A549 (cell line): ENCODE measurements around the gene ALDH3A2. TPM values are rescaled to one million over a fixed set of nuclear protein-coding genes. Genes with fewer than 3 reads are reported as not detected.

ENCODE experiments used
- ATAC-seq, 2 experiments: fragments of 200-7000 bp in 1 of 2; fragments of >200 bp in 1 of 2; cut with Nextera tagmentation in 1 of 2; cut with Tn5 transposase in 1 of 2; 3 replicates each; pipeline versions ENCODE4 v1.8.0 to v1.9.1; 2018 to 2020; ENCODE audit warnings: mild to moderate bottlenecking in 1 of 2, moderate library complexity in 1 of 2
- CTCF ChIA-PET: fragments of 300-600 bp; sonication (Branson Sonifier 250); formaldehyde crosslinking; extraction: SDS; loops from one replicate; lab custom pipeline; 2021; ENCODE audit warnings: antibody characterized with exemption, inconsistent platforms; lab: Yijun Ruan, JAX
- POLR2A ChIA-PET: fragments of 350-600 bp; formaldehyde crosslinking; extraction: SDS; loops from one replicate; lab custom pipeline; 2021; ENCODE audit warnings: antibody characterized with exemption, inconsistent platforms; lab: Yijun Ruan, JAX
- DNase-seq, 2 experiments: peaks; one replicate each; pipeline versions ENCODE4 v3.0.0 to v3.0.0-alpha.2; 2011 to 2016; ENCODE audit warnings: low read depth in 1 of 2, low spot score in 1 of 2
- FAIRE-seq: peaks from 2 replicates; lab custom pipeline; 2011; peaks lifted over from hg19 to GRCh38; lab: Jason Lieb, UNC
- H3K27ac ChIP-seq, 2 experiments: fragments of >200 bp; sonication (Bioruptor Twin); formaldehyde crosslinking; 3 replicates each; pipeline ENCODE4 v1.5.1; 2016 to 2017
- H3K4me1 ChIP-seq: fragments of >200 bp; sonication (Bioruptor Twin); formaldehyde crosslinking; 3 replicates; pipeline ENCODE4 v1.6.1; 2016
- H3K4me2 ChIP-seq: fragments of >200 bp; sonication (Bioruptor Twin); formaldehyde crosslinking; 3 replicates; pipeline ENCODE4 v1.6.1; 2016
- H3K4me3 ChIP-seq: fragments of >200 bp; sonication (Bioruptor Twin); formaldehyde crosslinking; 3 replicates; pipeline ENCODE4 v1.5.1; 2016
- H3K9me3 ChIP-seq: fragments of >200 bp; sonication (Bioruptor Twin); formaldehyde crosslinking; 3 replicates; pipeline ENCODE4 v1.6.1; 2016
- BCL3 ChIP-seq: fragments of >200 bp; sonication (Bioruptor Twin); formaldehyde crosslinking; IDR thresholded peaks from 3 replicates; pipeline ENCODE4 v1.6.1; 2016
- CHD2 ChIP-seq: fragments of 150-350 bp; IDR thresholded peaks from 2 replicates; pipeline ENCODE4 v1.6.1; 2014; ENCODE audit warnings: low read length; ENCODE audit not compliant: partially characterized antibody
- CTCF ChIP-seq: fragments of >200 bp; sonication (Bioruptor Twin); formaldehyde crosslinking; IDR thresholded peaks from 3 replicates; pipeline ENCODE4 v1.5.1; 2016
- E2F6 ChIP-seq: IDR thresholded peaks from 2 replicates; pipeline ENCODE4 v1.6.1; 2012; ENCODE audit warnings: low read depth, borderline replicate concordance
- EHF ChIP-seq: fragments of 250-450 bp; sonication (Bioruptor Pico); IDR thresholded peaks from 2 replicates; pipeline ENCODE4 v1.5.0; 2020; ENCODE audit warnings: mild to moderate bottlenecking
- EHMT2 ChIP-seq: fragments of 200-600 bp; sonication (generic); IDR thresholded peaks from 2 replicates; pipeline ENCODE4 v1.6.1; 2016; ENCODE audit warnings: antibody characterized with exemption, low read depth, mild to moderate bottlenecking, moderate library complexity
- FOSL2 ChIP-seq, 2 experiments: fragments of 450-650 bp in 1 of 2; fragments of >200 bp in 1 of 2; sonication (Bioruptor Twin) in 1 of 2; formaldehyde crosslinking; IDR thresholded peaks; 2 replicates each; pipeline versions ENCODE4 v1.5.0 to v1.6.1; 2016 to 2020; ENCODE audit warnings: mild to moderate bottlenecking in 1 of 2, moderate library complexity in 1 of 2
- KDM1A ChIP-seq: fragments of 200-600 bp; sonication (generic); IDR thresholded peaks from 2 replicates; pipeline ENCODE4 v1.6.1; 2016; ENCODE audit warnings: low read depth, mild to moderate bottlenecking
- MAFK ChIP-seq: fragments of 450-650 bp; IDR thresholded peaks from 2 replicates; pipeline ENCODE4 v1.6.1; 2014; ENCODE audit not compliant: partially characterized antibody
- NPAS2 ChIP-seq: fragments of 250-450 bp; sonication (Bioruptor Pico); IDR thresholded peaks from 2 replicates; pipeline ENCODE4 v1.8.0; 2022; ENCODE audit warnings: mild to moderate bottlenecking, moderate library complexity, borderline replicate concordance
- NR3C1 ChIP-seq: fragments of >200 bp; sonication (Bioruptor Twin); formaldehyde crosslinking; IDR thresholded peaks from 3 replicates; pipeline ENCODE4 v1.6.1; 2017
- POLR2AphosphoS2 ChIP-seq: conservative IDR thresholded peaks from 2 replicates; pipeline ENCODE4 v1.6.1; 2012; ENCODE audit warnings: low read length, improper control_type of control experiment, inconsistent platforms
- RAD21 ChIP-seq, 2 experiments: fragments of >200 bp in 1 of 2; sonication (Bioruptor Twin) in 1 of 2; formaldehyde crosslinking in 1 of 2; IDR thresholded peaks in 1 of 2; conservative IDR thresholded peaks in 1 of 2; 2 replicates in 1 of 2; 3 replicates in 1 of 2; pipeline ENCODE4 v1.6.1; 2012 to 2018; ENCODE audit warnings: inconsistent platforms in 1 of 2
- SMC3 ChIP-seq: fragments of >200 bp; sonication (Bioruptor Twin); formaldehyde crosslinking; IDR thresholded peaks from 3 replicates; pipeline ENCODE4 v1.6.1; 2018; ENCODE audit warnings: inconsistent platforms
- TP53 ChIP-seq: fragments of 250-450 bp; sonication (Bioruptor Pico); IDR thresholded peaks from 2 replicates; pipeline ENCODE4 v1.5.0; 2021; ENCODE audit warnings: mild to moderate bottlenecking, moderate library complexity
- WGBS: methylation state at CpG from one replicate; pipeline ENCODE4 v1.1.6; 2017; ENCODE audit errors: missing lambda C conversion rate; 5-methylcytosine and 5-hydroxymethylcytosine counted together
- polyA plus RNA-seq, 4 experiments: library from polyadenylated mRNA; depleted of rRNA in 3 of 4; stranded (reverse); fragments of >200 nt; fragmentation: RNase III in 1 of 4; extraction: RNeasy Plus Mini Kit Qiagen cat#74134 plus additional on column Dnase treatment in 1 of 4; gene quantifications; 2 replicates in 3 of 4; 3 replicates in 1 of 4; pipeline ENCODE4 v1.2.3, GENCODE V29; 2011 to 2017
- TF ChIP-seq, protein P1 (sequence below): IDR thresholded peaks from 2 replicates; pipeline ENCODE4 v1.6.1; 2012

Gene ALDH3A2
- polyA plus RNA-seq, 2 of the 4 experiments (the other 2 are of a cell fraction) = 140 to 195 TPM

GRCh38 chr17:19718613-19719354 is 70.2 kb downstream of the ALDH3A2 start:
- CTCF ChIA-PET = interaction anchor here (0.8 to 12.9 kb wide), 21 partner anchors 9 to 356 kb away, joined by 3 to 145 read pairs (median 4); no protein-coding TSS in a partner anchor
- FAIRE-seq (no peak), DNase-seq (peak in 1 of 2 experiments; percentile 65), ATAC-seq (peak; percentile 40 to 67)
- Histone ChIP-seq H3K27ac (peak overlapping the region; percentile 49 to 82), H3K4me2 (peak overlapping the region; percentile 53), H3K9me3 (no peaks in the 10 kb centered on the region), H3K4me3 (no peak overlapping the region), H3K4me1 (peaks cover 57% of the 10 kb centered on the region)
- WGBS = 65% methylated on average over 18 of the region's 18 CpGs
- POLR2A ChIA-PET = interaction anchor here (0.6 to 2.1 kb wide), 4 partner anchors 26 to 185 kb away, joined by 3 to 10 read pairs (median 5); partner anchors contain the start of genes ALDH3A2 and SLC47A1
- TF ChIP-seq SMC3 = peak; percentile 34; the same call in 1 of the 3 replicates
- TF ChIP-seq, protein P1, sequence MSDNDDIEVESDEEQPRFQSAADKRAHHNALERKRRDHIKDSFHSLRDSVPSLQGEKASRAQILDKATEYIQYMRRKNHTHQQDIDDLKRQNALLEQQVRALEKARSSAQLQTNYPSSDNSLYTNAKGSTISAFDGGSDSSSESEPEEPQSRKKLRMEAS = no peak
- TF ChIP-seq CHD2 = no peak
- no peak for TF ChIP-seq FOSL2 (IDR thresholded peaks at IDR 0.05)
- no peak for TF ChIP-seq FOSL2 (CRISPR knock-in tag; IDR thresholded peaks at IDR 0.05)
- no peak for TF ChIP-seq EHMT2
- TF ChIP-seq CTCF = peak; percentile 43
- peak; percentile 61 for TF ChIP-seq MAFK
- peak; percentile 62 to 75 for TF ChIP-seq RAD21 (conservative IDR thresholded peaks at IDR 0.05 in 1 of 2, IDR thresholded peaks at IDR 0.05 in 1 of 2)
- TF ChIP-seq TP53 = no peak
- no peak for TF ChIP-seq EHF (CRISPR knock-in tag)

DNA sequence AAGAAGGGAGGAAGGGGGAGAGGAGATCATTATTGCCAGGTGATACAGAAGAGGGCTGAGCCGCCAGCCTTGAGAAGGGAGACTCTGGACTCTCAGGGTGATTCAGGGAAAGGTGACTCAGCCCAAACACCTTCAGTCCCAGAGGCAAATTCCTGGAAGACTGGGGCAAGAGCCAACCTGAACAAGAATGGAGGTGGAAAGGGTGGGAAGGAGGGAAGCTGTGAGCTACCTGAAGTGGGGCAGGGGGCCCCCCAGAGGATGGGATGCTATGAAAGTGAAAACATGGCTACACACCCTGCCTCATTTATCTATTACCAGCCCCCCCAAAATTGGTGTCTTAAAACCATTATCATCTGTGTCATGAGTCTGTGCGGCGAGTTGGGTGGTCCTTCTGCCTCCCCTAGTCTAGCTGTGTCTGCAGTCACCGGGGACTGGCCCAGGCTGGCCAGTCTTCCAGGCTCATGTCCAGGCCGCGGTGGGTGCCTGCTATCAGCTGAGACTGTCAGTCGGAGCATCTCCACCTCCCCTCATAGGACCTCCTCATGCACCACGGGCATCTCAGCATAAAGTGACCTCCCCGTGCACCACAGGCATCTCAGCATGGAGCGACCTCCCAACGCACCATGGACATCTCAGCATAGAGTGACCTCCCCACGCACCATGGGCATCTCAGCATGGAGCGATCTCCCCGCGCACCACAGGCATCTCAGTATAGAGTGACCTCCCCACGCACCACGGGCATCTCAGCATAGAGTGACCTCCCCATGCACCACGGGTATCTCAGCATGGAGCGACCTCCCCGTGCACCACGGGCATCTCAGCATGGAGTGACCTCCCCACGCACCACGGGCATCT is 71.0 kb downstream of the ALDH3A2 start:
- POLR2A ChIA-PET = interaction anchor here (0.6 to 2.1 kb wide), 4 partner anchors 25 to 186 kb away, joined by 3 to 10 read pairs (median 5); partner anchors contain the start of genes ALDH3A2 and SLC47A1
- CTCF ChIA-PET = interaction anchor here (0.8 to 12.9 kb wide), 21 partner anchors 9 to 356 kb away, joined by 3 to 145 read pairs (median 6); no protein-coding TSS in a partner anchor
- H3K27ac ChIP-seq = peak overlapping the region; percentile 70 to 82
- ATAC-seq (peak; percentile 57 to 71), DNase-seq (peak; percentile 63 to 82), FAIRE-seq (peak; percentile 39)
- H3K4me3 ChIP-seq = no peak overlapping the region
- no peaks in the 10 kb centered on the region for H3K9me3 ChIP-seq
- peak overlapping the region; percentile 53 for H3K4me2 ChIP-seq
- peaks cover 62% of the 10 kb centered on the region for H3K4me1 ChIP-seq
- no peak for TF ChIP-seq NPAS2 (CRISPR knock-in tag)
- TF ChIP-seq E2F6 = no peak; the same call in 1 of the 2 replicates
- TF ChIP-seq BCL3 = no peak
- TF ChIP-seq MAFK = peak; percentile 20
- no peak for TF ChIP-seq NR3C1
- 0 out of 2 replicates have a peak, but pooled peaks have one; percentile 40 for TF ChIP-seq FOSL2 (IDR thresholded peaks at IDR 0.05)
- TF ChIP-seq FOSL2 (CRISPR knock-in tag; IDR thresholded peaks at IDR 0.05) = peak; percentile 74
- no peak for TF ChIP-seq EHMT2
- TF ChIP-seq POLR2AphosphoS2 = no peak
- no peak for TF ChIP-seq KDM1A
- 86% methylated on average over 23 of the region's 23 CpGs for WGBS
